OCI-LY1 (cell line): ENCODE data around the gene IGFBP7.

Source experiments
- H2AFZ ChIP-seq: fragments of 200-600 bp; sonication (generic), shearing (Covaris generic); 2 replicates; pipeline ENCODE4 v1.6.0; 2014; ENCODE audit warnings: antibody characterized with exemption, mild to moderate bottlenecking, low read length
- H3F3A ChIP-seq: fragments of 200-600 bp; sonication (generic), shearing (Covaris generic); 2 replicates; pipeline ENCODE4 v1.6.0; 2014; ENCODE audit warnings: mild to moderate bottlenecking, antibody characterized with exemption, low read length, moderate library complexity; ENCODE audit not compliant: insufficient read depth
- H3K27ac ChIP-seq: fragments of 200-600 bp; sonication (generic); 2 replicates; pipeline ENCODE4 v1.5.1; 2014; ENCODE audit warnings: low read length, mixed run types, mild to moderate bottlenecking, low read depth; ENCODE audit not compliant: poor library complexity, severe bottlenecking
- H3K27me3 ChIP-seq: fragments of 200-600 bp; sonication (generic); 2 replicates; pipeline ENCODE4 v1.6.0; 2014; ENCODE audit warnings: antibody characterized with exemption, mild to moderate bottlenecking, low read length, moderate library complexity; ENCODE audit not compliant: insufficient read depth
- H3K36me3 ChIP-seq: fragments of 200-600 bp; sonication (generic); 2 replicates; pipeline ENCODE4 v1.6.1; 2014; ENCODE audit warnings: mild to moderate bottlenecking, antibody characterized with exemption, low read length, moderate library complexity, mixed read lengths; ENCODE audit not compliant: insufficient read depth
- H3K4me1 ChIP-seq: fragments of 200-600 bp; sonication (generic); 2 replicates; pipeline ENCODE4 v1.5.1; 2014; ENCODE audit warnings: mild to moderate bottlenecking, low read length, moderate library complexity; ENCODE audit not compliant: insufficient read depth, severe bottlenecking
- H3K4me2 ChIP-seq: fragments of 200-600 bp; sonication (generic), shearing (Covaris generic); 2 replicates; pipeline ENCODE4 v1.6.1; 2014; ENCODE audit warnings: low read length
- H3K4me3 ChIP-seq: fragments of 200-600 bp; sonication (generic); 2 replicates; pipeline ENCODE4 v1.5.1; 2014; ENCODE audit warnings: low read length, low read depth, mild to moderate bottlenecking, mixed read lengths; ENCODE audit not compliant: poor library complexity, severe bottlenecking
- H3K79me2 ChIP-seq: fragments of 200-600 bp; shearing (Covaris generic); 2 replicates; pipeline ENCODE4 v1.6.1; 2016; ENCODE audit warnings: mixed run types, low read length, mixed read lengths; ENCODE audit not compliant: insufficient read depth
- H3K9ac ChIP-seq: fragments of 200-600 bp; sonication (generic), shearing (Covaris generic); 2 replicates; pipeline ENCODE4 v1.6.1; 2014; ENCODE audit warnings: mild to moderate bottlenecking, low read length, mixed read lengths
- H3K9me2 ChIP-seq: fragments of 200-600 bp; sonication (generic), shearing (Covaris generic); 2 replicates; pipeline ENCODE4 v1.6.1; 2014; ENCODE audit warnings: low read depth, mild to moderate bottlenecking, low read length, mixed read lengths
- H3K9me3 ChIP-seq: fragments of 200-600 bp; shearing (Covaris generic); 2 replicates; pipeline ENCODE4 v1.6.1; 2014; ENCODE audit warnings: low read length, mixed read lengths
- H4K20me1 ChIP-seq: fragments of 200-600 bp; sonication (generic), shearing (Covaris generic); 2 replicates; pipeline ENCODE4 v1.6.0; 2016; ENCODE audit warnings: mild to moderate bottlenecking, low read length; ENCODE audit not compliant: insufficient read depth
- EZH2 ChIP-seq: fragments of 200-600 bp; sonication (generic), shearing (Covaris generic); IDR thresholded peaks from 2 replicates; pipeline ENCODE4 v1.8.0; 2017; ENCODE audit warnings: borderline replicate concordance, mixed run types, mild to moderate bottlenecking, antibody characterized with exemption, low read length, moderate library complexity, mixed read lengths
- TF ChIP-seq, protein P1 (sequence below): fragments of 200-600 bp; sonication (generic), shearing (Covaris generic); IDR thresholded peaks from 2 replicates; pipeline ENCODE4 v1.5.1; 2017; ENCODE audit warnings: mild to moderate bottlenecking, antibody characterized with exemption, low read length, moderate library complexity, mixed read lengths

The IGFBP7 gene

DNA sequence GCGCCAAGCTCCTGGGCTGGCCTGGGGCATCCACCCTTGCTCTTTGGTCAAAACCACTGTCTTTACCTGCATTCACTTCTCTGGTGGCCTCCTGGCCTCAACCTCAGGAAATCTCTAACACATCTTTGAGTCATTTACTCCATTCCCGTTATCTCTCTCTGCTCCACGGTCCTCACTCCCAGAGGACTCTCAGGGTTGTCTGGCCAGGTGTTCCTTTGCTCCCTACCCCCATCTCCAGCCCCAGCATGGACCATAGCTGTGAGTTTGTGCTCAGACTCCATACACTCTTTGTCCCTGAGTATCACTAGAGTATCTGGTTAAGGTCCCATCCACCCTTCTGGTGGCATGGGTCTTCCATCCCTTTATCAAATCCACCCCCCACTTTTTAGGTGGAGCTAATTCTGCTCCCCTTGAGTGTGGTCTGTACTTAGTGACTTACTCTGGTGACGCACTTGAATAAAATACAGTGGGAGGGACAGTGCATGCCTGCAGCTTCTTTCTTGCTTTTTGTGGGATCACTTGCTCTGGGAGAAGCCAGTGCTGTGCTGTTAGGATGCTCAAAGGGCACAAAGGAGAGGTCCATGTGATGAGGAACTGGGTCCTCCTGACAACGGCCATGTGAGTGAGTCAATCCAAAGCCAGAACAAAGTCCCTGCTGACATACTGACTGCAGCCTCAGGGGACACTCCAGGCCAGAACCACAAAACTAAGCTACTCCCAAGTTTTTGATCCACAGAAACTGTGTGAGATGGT is 44.3 kb downstream of the IGFBP7 start:
- no peaks in the 10 kb centered on the region for H3K36me3 ChIP-seq
- H3K9me3 ChIP-seq = no peaks in the 10 kb centered on the region
- H3K9me2 ChIP-seq = no peaks in the 10 kb centered on the region
- no peak overlapping the region for H3K9ac ChIP-seq
- no peak overlapping the region for H3K4me3 ChIP-seq
- no peaks in the 10 kb centered on the region for H3F3A ChIP-seq
- no peak overlapping the region for H2AFZ ChIP-seq
- H3K27me3 ChIP-seq = peaks cover 4% of the 10 kb centered on the region; the same call in 1 of the 2 replicates
- no peak overlapping the region for H3K4me2 ChIP-seq
- no peak for TF ChIP-seq EZH2
- TF ChIP-seq, protein P1, sequence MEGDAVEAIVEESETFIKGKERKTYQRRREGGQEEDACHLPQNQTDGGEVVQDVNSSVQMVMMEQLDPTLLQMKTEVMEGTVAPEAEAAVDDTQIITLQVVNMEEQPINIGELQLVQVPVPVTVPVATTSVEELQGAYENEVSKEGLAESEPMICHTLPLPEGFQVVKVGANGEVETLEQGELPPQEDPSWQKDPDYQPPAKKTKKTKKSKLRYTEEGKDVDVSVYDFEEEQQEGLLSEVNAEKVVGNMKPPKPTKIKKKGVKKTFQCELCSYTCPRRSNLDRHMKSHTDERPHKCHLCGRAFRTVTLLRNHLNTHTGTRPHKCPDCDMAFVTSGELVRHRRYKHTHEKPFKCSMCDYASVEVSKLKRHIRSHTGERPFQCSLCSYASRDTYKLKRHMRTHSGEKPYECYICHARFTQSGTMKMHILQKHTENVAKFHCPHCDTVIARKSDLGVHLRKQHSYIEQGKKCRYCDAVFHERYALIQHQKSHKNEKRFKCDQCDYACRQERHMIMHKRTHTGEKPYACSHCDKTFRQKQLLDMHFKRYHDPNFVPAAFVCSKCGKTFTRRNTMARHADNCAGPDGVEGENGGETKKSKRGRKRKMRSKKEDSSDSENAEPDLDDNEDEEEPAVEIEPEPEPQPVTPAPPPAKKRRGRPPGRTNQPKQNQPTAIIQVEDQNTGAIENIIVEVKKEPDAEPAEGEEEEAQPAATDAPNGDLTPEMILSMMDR = no peak
- H3K4me1 ChIP-seq = no peaks in the 10 kb centered on the region
- no peaks in the 10 kb centered on the region for H4K20me1 ChIP-seq
- no peak overlapping the region for H3K27ac ChIP-seq
- H3K79me2 ChIP-seq = no peaks in the 10 kb centered on the region

DNA sequence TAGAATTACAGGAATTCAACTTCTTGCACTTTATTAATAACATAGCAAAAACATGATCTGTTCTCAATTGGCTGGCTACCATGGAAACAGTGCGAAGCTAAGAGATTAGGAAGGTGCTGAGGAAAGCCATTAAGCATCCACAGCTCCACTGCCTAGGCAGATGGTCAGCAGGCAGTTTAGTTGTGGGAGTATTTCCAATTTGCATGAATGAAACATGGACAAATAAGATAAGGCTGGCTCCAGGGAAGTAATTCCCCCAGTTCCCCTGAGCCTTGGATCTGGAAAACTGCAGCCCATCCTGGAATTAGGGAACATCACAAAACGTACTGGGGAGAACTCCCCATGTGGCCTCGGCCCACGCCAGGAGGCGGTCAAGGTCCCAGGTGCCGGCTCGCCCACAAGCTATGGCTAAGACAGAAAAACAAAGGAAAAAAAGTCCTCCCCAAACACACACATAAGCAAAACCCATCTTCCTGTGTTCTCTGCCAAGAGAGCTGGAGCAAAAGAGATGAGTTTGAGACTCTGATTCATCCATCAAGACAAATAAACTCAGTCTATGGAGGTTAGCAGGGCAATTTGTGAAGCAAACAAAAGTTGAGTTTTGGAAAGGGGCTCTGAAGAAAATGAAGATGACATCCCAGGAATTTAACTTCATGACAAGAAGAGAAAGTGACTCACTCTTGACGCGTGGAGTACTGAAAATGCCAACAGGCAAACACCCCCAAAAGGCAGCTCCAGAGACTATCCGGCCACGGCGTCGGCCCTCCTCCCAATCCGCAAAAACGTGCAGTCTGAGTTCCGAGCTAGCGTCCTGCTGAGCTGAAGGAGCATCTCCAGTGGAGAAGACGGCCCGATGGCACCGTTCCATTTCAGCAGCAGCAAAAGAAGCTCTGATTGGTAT is 45.1 kb downstream of the IGFBP7 start:
- Histone ChIP-seq H3F3A (no peaks in the 10 kb centered on the region), H3K9ac (no peak overlapping the region), H3K36me3 (no peaks in the 10 kb centered on the region), H3K27me3 (peaks cover 4% of the 10 kb centered on the region; the same call in 1 of the 2 replicates), H3K9me2 (no peaks in the 10 kb centered on the region), H4K20me1 (no peaks in the 10 kb centered on the region), H3K27ac (no peak overlapping the region), H3K9me3 (no peaks in the 10 kb centered on the region), H2AFZ (no peak overlapping the region), H3K4me2 (no peak overlapping the region), H3K4me1 (no peaks in the 10 kb centered on the region), H3K4me3 (no peak overlapping the region), H3K79me2 (no peaks in the 10 kb centered on the region)
- TF ChIP-seq, protein P1 = no peak

DNA sequence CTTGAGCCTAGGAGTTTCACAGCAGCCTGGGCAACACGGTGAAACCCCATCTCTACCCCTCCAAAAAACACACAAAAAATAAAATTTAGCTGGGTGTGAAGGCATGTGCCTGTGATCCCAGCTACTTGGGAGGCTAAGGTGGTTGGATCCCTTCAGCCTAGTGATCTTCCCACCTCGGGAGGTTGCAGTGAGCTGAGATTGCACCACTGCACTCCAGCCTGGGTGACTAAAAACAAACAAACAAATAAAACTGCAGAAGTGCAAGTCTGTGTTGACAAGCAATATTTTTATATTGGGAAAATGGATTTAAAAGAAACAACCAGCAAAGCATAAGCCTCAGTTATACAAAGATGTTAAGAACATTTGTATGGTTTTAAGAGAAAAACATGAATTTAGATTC is 46.1 kb downstream of the IGFBP7 start:
- no peak overlapping the region for H2AFZ ChIP-seq
- no peaks in the 10 kb centered on the region for H3K79me2 ChIP-seq
- H4K20me1 ChIP-seq = no peaks in the 10 kb centered on the region
- no peaks in the 10 kb centered on the region for H3K36me3 ChIP-seq
- no peak for TF ChIP-seq EZH2
- TF ChIP-seq, protein P1 = no peak
- H3K9ac ChIP-seq = no peak overlapping the region
- no peaks in the 10 kb centered on the region for H3K9me3 ChIP-seq
- H3F3A ChIP-seq = no peaks in the 10 kb centered on the region
- no peak overlapping the region for H3K4me3 ChIP-seq
- H3K4me1 ChIP-seq = no peaks in the 10 kb centered on the region
- H3K27me3 ChIP-seq = peaks cover 4% of the 10 kb centered on the region; the same call in 1 of the 2 replicates
- H3K27ac ChIP-seq = no peak overlapping the region
- no peak overlapping the region for H3K4me2 ChIP-seq
- no peaks in the 10 kb centered on the region for H3K9me2 ChIP-seq
